GM18526 (cell line): ENCODE results near the gene CRISPLD2.

Source experiments
- POLR2A ChIP-seq: IDR thresholded peaks from 3 replicates; pipeline ENCODE4 v1.6.1; 2011; ENCODE audit not compliant: insufficient read length; ENCODE audit errors: extremely low read depth

CRISPLD2 gene

DNA sequence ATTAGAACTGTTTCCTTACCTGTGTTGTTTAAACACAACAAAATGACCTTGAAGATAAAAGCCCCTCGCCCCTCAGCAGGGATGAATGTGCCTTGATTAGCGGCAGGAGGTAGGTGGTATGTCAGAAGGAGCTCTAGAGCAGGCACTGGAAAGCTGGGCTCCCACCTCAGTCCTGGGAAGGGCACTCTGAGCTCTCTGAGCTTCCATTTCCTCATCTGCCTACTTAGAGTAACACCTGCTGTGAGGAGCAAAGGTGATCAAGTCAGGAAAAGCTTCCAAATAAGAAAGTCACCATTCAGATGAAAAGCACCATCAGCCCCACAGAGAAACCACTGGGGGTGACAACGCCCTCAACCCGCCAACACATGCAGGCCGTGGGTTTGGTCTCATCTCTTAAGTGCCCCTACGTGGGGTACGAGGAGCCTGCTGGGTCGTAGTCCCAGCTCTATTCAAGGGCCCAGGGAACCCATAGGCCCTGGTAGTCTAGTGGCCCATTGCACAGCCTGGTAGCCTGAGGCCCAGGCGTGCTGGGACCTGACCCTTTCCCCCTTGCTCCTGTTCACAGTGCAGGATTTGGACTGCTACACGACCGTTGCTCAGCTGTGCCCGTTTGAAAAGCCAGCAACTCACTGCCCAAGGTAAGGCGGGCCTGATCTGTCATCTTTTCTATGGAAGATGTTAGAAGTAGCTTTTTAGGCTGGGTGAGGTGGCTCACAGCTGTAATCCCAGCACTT is 57.3 kb downstream of the CRISPLD2 start:
- no peak for TF ChIP-seq POLR2A

DNA sequence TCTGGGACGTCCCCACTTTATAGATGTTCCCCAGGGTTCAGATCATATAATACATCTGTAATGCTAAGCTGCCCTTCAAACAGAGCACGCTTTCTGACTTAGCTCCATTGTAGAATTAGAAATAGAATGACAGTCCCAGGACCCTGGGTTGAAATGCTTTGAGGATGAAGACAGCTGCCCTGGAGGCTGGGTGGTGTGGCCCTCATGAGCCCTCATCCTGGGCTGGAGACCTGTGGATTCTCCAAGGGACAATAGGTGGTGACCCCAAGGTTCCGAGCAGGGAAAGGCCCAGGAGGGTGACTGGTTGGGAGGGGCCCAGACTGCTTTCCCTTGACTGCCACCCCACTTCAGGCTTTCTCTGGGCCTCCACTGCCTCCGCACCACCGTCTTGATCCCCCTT is 59.0 kb downstream of the CRISPLD2 start:
- TF ChIP-seq POLR2A, result no peak

- TF ChIP-seq POLR2A, result no peak
These were observed 60.0 kb downstream of the CRISPLD2 start for GRCh38 chr16:84879569-84880487.

GRCh38 chr16:84881702-84882521 is 62.1 kb downstream of the CRISPLD2 start:
- TF ChIP-seq POLR2A, result no peak

DNA sequence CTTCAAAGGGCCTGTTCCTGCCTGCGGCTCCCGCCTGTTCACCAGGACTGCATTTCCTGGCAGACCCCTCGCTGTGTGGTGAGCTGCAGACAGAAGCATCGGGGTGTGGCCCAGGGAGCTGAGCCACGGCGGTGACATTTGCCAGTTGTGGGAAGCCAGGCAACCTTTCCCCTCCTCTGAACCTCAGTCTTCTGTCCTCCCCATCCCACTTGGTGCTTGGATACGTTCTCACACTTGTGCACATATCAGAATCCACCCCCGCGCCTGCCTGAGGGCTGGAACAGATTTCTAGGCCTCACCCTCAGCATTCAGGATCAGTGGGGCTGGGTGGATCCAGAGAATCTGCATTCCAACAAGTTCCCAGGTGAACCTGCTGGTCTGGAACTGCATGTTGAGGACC is 63.5 kb downstream of the CRISPLD2 start:
- no peak for TF ChIP-seq POLR2A

DNA sequence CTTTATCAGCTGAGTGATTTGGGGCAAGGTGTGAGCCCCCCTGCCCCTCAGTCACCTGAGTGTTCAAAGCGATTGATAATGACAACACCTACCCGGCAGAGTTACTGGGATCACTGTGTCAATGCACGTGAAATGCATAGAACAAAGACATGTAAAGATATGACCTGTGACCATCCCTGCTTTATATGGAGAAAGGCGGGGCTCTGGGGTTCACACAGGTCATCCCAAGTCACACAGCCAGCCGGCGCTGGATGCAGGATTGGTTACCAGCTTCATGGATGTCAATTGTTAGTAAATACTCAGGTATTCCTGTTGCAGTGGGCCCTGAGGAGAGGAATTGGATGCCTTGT is 64.4 kb downstream of the CRISPLD2 start:
- no peak for TF ChIP-seq POLR2A

DNA sequence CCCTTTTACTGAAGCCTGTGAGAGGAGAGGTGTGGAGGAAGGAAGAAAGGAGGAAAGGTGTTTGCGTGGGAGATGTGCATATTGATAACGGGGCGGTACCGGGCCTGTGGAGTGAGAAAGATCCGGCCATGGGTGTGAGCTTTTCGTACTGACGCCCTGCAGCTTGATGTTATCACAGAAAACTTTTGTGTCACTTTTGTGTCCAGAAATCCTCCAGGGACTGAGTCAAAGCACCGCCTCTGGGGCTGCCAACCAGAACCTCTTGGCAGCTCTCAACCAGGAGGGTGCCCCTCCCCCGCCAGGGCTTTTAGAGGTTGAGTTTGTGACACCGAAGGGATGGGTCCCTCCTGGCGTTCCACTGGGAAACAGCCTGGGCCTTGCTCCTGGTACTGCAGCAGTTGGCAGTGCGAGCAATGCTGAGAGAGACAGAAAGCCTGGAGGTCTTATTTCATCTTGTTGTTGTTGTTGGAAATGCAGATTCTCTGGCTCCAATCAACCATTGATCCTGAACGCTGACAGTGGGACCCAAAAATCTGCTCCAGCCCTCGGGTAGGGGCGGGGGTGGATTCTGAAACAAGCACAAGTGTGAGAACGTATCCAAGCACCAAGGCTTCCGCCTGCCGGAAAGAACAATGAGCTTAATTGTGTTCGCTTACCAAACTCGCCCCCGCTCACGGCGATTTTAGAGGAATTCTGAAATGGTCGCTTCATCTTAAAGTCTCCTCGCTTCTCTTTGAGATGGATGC is 65.0 kb downstream of the CRISPLD2 start:
- TF ChIP-seq POLR2A, result no peak

GRCh38 chr16:84885342-84885910 is 65.6 kb downstream of the CRISPLD2 start:
- TF ChIP-seq POLR2A, result no peak

- no peak for TF ChIP-seq POLR2A
These were observed 66.8 kb downstream of the CRISPLD2 start for GRCh38 chr16:84886497-84887090.

GRCh38 chr16:84887207-84887606 is 67.4 kb downstream of the CRISPLD2 start:
- no peak for TF ChIP-seq POLR2A

- TF ChIP-seq POLR2A, result no peak
These were observed 68.7 kb downstream of the CRISPLD2 start for GRCh38 chr16:84888450-84888849.

GRCh38 chr16:84889066-84889465 is 69.3 kb downstream of the CRISPLD2 start:
- no peak for TF ChIP-seq POLR2A

DNA sequence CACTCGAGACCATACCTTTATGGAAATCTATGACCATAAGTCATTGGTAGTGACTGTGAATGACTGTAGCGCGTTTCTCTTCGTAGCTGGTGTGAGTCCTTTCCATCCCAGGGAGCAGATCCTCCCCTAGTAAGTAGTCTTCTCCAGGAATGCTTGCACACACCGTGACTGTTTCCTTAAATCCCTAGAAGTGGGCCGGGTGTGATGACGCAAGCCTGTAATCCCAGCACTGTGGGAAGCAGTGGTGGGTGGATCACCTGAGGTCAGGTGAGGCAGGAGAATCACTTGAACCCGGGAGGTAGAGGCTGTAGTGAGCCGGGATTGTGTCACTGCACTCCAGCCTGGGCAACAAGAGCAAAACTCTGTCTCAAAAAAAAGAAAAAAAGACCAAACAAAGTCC is 70.6 kb downstream of the CRISPLD2 start:
- no peak for TF ChIP-seq POLR2A

- no peak for TF ChIP-seq POLR2A
These were observed 71.5 kb downstream of the CRISPLD2 start for GRCh38 chr16:84891149-84891795.
